Kidney capillary endothelial cell (primary cell): ENCODE data around the gene AATK.

ENCODE experiments used
- DNase-seq: peaks from one replicate; pipeline ENCODE4 v3.0.0-alpha.2; 2018; ENCODE audit warnings: low spot score

AATK gene

DNA sequence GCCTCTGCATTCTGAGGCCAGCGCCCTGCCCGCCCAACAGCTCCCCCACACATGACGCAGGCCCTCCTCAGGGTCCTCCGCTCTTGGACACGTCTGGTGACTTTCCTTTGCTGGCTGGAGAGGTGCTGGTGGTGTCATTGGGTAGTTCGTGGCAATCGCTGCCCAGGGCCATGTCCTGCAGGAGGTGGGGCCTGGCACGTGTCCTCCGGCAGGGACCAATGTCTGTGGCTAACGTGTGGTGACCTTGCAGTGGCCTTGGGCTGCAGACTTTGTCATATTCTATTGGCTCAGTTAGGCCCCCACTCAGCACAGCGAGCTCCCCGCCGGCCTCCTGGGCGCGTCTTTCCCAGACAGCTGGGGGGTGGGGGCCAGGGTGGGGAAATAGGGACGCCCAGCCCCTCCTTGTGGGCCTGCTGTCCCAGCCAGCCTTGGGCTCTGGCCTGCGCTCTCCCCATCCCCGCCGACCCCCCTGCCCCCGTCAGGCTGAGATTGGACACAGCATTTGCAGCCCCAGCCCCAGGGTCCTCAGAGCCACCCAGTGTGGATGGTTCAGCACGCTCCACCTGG lies 52.8 kb downstream of the AATK start:
- DNase-seq = no peak

DNA sequence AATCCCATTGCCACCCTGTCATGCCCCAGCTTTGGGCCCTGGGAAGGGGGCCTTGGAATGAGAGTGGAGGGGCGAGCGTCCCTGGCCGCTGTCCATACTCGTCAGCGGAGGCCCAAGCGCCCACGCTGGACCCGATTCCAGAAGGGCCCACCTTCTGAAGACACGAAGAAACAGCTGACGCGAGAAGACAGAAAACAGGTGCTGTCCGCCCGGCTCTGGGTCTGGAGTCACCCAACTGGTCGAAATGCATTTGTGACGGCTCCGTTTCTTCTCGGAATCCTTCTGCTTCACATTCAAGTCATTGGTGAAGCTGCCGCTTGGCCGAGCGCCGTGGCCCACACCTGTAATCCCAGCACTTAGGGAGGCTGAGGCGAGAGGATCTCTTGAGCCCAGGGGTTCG lies 53.6 kb downstream of the AATK start:
- DNase-seq = no peak

DNA sequence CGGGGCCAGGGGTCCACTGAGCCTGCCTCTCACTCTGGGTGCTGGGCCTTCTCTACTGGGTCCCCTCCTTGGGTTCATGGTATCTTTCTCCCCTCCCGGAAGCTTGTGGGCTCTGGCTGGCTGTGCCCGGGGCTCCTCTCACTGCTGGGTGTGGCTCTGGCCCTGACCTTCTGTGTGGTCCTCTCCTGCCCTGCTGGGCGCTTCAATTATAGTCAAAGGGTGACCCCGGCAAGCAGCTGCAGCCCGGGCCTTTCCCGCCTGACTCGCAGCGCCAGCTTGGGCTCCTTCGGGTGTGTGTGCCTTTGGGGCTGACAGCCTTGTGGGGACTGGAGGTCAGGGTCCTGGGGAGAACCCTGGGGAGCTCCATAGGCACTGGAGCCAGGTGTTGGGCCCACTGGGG lies 55.0 kb downstream of the AATK start:
- no peak for DNase-seq

DNA sequence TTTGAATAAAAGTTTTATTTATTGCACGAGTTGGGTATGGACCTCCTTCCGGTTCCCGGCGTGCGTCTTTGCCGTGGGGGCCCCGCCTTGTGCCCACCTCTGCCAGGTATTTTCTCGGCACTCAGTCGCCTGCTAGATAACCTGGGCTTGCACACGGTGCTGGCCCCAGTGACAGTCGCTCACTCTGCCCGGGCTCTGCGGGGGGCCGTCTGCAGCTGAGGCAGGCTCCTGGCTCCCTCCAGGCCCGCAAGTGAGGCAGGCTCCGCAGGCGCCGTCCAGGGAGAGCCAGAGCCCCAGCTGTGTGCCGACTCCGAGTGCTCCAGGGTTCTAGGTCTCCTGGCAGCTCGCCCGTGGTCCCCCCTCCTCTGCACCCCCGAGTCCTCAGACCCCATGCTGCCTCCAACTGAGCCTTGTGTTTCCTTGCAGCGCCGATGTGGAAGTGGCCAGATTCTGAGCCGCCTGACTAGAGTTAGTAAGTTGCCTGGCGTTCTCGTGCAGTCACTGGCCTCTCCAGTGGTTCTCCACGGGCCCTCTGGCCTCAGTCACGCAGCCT lies 55.5 kb downstream of the AATK start:
- no peak for DNase-seq

DNA sequence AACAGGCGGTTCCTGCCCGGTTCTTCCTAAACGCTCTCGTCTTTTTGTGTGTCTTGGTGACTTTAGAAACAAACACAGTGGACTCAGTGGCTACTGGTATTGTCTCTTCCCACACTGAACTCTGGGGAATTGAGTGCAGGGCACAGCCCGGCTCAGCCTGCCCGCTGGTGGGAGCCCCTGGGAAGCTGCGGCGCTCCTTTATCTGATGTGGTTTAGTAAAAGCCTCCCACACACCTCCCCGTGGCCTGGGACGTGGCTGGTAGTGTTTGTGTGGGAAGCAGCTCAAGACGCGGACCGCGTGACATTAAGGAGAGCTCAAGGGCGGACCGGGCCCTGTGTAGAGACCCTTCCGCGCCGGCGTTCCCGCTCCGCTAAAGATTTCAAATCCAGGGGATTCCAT lies 56.1 kb downstream of the AATK start:
- DNase-seq = no peak

DNA sequence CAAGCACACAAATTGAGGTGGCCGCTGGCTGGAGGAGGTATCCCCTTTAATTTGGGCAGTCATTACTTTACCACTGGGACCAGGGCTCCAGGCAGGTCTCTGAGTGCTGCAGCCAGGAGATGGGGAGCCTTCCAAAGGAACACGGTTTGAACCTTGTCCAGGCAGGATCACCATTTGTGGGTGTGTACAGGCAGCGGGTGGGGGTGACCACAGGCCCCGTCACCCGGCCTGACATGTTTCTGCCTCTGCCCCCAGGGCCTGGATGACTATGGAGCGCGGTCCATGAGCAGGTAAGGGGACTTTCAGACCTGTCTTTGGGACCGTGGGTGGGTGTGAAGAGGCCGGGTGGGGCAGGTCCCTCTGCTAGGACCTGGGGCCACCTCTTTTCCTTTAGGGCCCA lies 57.8 kb downstream of the AATK start:
- no peak for DNase-seq

DNA sequence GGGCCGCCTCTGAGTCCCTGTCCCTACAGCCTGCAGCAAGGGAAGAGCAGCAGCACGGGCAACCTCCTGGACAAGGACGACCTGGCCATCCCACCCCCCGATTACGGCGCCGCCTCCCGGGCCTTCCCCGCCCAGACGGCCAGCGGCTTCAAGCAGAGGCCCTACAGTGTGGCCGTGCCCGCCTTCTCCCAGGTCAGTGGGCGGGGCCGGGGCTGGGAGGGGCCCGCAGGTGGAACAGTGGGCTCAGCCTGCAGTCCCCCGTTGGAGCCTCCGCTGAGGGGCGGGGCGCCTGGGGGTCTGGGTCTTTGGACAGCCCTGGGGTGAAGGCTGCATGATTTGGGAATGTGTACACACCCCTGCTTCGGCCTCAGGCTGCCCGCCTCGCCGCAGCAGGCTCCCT lies 59.3 kb downstream of the AATK start:
- no peak for DNase-seq

DNA sequence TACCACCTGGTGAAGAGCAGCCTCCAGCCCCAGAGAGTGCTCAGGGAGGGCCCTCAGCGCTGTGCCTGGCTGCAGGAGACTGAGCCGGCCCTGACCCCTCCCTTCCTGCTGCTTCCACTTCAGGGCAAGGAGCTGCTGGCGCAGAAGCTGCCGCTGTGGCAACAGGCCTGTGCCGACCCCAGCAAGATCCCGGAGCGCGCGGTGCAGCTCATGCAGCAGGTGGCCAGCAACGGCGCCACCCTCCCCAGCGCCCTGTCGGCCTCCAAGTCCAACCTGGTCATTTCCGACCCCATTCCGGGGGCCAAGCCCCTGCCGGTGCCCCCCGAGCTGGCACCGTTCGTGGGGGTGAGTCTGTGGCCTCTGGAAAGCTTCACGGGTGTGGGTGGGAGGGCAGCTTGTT lies 62.6 kb downstream of the AATK start:
- no peak for DNase-seq

DNA sequence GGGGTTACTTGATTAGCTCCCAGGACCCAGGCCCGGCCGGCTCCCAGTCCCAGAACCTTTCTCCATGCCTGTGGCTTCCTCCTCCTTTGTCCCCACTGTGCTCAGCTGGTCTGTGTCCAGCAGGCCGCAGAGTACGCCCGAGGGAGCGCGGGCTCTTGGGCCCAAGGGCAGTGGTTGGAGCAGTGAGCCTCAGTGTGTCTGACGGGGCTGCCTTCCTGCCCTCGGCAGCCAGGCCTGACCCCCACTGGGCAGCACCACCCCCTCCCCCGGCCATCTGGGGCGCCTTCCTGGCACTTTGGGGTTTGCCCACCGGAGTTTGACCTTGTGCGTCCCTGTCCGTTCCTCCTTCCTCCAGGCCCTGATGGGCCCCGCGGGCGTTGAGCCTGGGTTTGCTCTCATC lies 63.2 kb downstream of the AATK start:
- no peak for DNase-seq

DNA sequence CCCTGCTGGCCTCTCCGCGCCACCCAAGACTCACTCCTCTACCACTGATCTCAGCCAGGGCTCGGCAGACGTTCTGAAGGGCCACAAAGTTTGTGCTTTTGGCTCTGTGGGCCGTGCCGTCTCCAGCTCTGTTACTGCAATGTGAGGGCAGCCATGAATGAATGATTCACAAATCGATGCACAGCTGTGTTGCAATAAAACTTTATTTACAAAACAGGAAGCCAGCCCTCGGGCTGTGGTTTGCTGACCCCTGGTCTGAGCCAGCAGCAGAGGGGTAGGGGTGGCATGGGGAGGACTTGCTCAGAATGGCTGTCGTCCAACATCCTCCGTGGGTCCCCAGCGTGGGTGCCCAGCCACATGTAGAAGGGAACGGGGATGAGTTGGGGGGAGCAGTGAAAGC lies 63.7 kb downstream of the AATK start:
- no peak for DNase-seq

DNA sequence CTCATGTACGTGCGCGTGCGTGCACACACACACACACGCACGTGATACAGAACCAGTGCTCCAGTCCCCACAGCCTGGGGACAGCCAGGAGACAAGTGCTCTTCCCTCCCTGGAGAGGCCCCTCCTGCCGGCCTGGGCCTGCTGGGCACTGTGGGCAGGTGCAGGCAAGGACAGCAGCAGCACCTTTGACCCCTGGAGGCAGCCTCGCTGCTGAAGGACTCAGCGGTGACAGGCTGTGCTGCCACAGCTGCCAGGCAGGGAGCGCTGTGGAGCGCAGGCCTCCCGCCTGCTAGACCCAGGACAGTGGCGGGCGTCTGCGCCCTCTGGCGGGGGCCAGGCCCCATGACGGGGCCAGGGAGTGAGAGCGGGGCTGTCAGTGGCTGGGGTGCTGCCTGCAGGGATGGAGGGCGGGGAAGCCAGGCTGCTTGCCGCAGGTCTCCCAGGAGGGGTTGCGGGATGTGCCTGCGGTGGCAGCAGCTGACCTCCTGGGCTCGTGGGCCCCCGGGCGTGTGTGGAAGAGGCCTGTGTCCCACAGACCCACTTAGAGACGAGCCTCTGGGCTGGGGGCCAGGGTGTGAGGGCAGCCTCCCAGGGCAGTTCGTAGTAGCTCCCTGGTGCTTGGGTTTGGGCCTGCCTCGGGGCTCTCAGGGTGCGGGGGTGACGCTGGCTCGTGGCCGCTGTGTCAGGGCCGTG lies 64.3 kb downstream of the AATK start:
- DNase-seq = peak; percentile 90

DNA sequence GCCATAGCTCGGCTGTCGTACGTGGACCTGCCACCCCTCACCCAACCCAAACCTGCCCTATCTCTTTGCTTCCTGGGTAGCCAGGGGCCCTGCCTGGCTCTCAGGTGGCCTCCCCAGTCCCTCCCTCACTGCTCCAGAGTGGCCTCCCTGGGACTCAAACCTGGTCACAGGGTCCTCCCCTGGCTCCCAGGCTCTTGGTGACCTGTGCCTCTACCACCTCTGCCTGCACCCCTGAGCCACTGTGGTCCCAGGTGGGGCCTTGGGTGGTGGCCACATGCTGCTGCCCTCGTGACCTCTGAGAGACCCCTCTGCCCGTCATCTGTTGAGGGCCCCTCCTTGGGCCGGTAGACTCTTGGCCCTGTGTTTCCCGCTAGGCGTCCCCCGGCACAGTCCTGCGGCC lies 65.4 kb downstream of the AATK start:
- DNase-seq = no peak

DNA sequence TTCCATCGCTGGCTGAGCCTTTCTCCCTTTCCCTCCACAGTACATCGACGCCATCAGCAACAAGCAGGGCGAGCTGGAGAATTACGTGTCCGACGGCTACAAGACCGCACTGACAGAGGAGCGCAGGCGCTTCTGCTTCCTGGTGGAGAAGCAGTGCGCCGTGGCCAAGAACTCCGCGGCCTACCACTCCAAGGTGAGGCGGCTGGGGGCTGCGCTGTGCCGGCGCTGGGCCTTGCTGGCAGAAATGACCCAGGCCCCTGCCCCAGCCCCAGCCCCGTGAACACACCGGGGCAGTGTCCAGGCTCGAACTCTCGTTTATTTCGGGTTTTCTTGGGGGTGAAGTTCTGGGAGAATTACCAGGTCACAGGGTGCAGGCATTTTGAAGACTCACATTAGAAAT lies 66.1 kb downstream of the AATK start:
- DNase-seq = no peak

DNA sequence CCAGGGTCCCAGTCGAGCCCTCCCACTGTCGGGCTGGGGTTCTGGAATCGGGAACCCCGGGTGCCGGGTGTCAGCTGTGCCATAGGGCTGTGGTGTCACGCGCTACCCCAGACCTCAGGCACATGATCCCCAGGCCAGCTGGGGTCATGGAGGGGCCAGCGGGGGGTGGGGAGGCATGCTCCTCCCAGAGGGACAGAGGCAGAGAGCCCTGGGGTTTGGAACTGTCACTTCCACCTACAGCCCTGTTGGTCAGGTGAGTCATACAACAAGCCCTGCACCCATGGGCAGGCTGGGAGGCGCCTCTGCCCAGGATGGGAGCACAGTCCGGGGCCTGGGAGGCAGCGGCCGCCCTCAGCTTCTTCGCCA lies 68.1 kb downstream of the AATK start:
- DNase-seq = no peak

DNA sequence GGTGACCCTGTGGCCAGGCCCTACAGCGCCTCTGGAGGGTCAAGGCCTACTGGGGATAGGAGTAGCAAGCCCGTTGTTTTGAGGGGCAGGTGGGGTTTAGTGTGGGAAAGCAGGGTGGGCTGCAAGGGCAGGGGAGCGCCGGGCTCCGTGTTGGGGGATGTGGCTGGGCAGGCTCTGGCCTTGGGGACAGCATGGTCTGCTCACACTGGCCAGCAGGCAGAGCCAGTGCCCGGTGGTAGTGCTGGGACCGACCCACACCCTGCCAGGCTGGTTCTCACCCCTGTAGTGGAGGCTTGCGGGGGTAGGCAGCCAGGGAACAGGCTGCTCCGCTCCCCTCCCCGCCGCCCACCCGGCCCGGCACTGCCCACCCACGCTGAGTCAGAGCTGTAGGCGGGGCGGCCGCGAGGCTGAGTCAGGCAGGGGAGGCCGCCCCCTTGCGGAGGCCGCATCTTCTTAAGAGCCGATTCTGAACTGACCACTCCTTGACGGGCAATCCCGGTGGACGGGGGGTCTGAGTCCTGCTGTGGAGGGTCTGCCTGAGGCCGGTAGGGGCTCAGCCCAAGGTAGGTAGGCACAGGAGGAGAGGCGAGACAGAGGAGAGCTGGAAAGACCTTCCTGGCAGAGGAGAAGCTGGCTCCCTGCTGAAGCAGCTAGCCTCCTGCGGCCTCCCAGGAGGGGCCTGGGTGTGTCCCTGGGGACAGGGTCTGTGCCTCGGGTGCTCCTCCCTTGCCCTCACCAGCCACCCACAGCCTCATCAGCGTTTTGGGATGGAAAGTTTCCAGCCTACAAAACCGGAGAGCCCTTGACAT lies 68.7 kb downstream of the AATK start:
- peak; percentile 55 for DNase-seq

DNA sequence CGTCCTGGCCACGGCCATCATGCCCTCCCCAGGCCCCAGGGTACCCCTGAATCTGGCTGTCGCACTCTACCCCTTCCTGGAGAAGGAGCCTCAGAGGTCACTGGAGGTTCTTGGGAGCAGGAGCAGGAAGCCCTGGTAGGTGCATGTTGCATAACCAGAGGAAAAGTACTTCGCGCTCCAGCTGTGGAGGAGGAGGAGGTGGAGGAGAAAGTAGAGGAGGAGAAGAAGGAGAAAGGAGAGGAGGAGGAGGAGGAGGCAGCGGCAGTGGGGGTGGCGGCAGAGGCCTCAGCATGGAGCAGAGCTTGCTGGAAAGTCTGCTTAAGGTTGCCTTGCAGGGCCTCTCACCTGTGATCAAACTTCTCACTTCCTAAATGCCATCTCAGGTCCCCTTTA lies 69.3 kb downstream of the AATK start:
- DNase-seq = no peak

DNA sequence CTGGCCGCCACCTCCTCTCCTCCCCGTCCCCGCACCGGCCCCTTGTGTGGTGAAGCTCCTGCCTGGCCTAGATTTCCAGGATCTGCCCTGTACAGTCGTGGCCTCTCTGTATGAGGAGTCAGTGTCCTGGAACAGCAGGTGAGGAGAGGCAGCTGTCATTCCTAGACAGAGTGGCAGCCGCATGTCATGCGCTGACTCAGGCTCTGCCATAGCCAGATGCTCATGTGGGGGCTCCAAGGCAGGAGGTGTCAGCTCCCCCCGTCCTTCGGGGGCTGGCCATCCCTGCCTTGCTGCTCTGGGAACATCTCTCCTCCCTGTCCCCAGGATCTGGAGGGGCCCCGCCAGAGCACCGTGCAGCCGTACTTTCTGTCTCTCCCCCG lies 70.6 kb downstream of the AATK start:
- no peak for DNase-seq

DNA sequence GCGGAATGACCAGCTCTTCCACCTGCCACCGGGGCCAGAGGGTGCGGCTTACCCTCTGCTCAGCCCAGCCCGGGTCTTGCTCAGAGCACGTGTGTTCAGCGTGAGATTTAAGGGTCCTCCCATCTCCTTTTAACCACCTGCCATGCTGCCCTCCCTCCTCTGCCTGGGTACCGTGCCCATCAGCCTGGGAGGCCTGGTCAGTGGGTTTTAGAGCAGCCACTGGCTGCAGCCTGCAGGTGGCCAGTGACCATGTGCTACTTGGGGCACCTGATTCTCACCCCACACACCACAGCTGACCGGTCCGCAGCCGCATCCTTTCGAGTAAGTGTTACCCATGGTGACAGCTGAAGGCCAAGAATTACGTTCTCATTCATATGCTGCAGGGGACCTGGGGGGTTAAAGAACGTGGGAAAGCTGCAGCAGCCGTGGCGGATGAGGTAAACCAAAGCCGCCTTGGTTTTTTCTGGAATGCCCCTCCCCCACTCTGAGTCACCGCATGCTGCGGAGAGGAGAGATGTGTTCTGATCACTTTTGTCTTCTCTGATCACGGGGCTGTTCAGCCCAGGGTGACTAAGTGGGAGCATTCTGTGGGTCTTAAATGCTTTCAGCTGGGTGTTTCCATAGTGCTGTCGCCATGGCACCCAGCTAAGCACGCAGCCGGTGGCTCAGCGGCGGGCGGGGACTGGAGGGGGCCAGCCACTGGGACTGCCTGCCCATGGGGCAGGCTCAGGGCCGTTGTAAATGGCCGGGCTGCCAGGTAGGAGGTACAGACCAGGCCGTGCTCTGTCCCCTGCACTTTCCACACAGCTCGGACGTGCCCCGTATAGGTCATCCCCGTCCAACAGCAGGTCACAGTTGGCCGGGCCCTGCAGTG lies 71.3 kb downstream of the AATK start:
- DNase-seq = peak; percentile 80

DNA sequence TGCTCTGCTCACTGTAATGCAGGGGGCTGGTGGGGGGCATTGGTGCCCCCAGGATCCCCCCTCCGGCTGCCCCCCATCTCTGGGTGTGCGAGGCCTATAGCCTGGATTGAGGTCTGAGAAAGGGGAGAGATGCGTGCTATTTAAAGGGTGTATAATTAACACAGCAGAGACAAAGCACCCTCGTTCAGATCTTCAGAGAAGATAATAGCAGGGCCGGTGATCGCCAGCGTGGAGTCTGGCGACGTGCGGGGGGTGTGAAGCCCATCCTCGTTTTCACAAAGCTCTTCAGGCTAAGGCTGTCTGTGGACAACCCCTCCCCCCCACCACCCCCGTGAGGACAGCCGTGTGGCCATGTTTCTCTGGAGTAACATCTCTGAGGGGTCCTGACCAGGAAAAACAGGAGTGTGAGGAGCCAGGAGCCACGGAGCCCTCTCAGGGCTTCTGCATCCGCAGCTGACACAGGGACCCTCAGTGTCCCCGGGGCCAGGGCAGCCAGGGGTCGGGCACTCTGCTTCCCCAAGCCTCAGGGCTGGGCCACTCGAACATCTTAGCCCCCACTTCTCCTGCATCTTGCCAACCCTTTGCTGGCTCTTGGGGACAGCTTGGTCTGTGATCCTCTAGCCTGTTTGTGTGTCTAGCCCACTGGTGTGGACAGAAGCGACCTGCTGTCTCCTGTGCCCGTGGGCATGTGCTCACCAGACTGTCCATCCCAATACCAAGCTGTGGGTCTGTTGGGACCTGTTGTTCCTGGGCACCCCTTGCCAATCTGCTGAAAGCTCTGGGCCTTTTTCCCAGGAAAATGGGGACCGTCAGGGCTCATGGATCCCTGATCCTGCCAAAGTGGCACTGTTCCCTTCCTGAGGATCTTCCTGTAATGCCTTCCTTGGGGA lies 72.2 kb downstream of the AATK start:
- DNase-seq = no peak

DNA sequence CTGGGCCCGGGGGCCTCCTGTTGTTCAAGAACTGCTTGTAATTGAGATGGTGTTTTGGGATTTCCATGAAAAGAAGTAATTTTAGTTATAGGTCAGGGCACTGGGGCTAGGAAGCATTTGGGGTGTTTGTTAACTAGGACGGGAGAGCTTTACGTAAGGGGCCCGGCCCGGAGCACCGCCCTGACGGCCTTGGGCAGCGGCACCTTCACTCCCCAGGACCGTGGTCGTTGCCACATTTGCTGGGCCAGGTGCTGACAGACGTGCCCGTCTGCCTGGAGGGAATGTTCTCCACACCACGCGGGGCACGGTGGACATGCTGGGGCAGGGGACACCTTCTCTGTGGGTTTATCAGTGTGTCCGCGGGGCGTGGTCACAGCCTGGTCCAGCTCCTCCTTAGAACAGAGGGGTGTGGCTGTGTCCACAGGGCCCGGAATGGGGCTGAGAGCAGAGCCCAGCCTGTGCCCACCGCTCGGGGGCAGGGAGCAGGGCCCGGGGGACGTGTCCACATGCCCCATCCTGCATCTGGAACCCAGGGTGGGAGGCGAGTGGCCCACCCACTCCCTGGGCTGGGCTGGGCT lies 73.4 kb downstream of the AATK start:
- DNase-seq = no peak
